ENCODE measurements around the gene BTBD9.
"Not testable (repeated sequence)": the region's sequence is repeated elsewhere in the genome, so short reads cannot be mapped to it uniquely, and the experiment has no call there.

BTBD9 gene

GRCh38 chr6:38477680-38478260 is 162.0 kb downstream of the BTBD9 start:
- no peak for DNase-seq

DNA sequence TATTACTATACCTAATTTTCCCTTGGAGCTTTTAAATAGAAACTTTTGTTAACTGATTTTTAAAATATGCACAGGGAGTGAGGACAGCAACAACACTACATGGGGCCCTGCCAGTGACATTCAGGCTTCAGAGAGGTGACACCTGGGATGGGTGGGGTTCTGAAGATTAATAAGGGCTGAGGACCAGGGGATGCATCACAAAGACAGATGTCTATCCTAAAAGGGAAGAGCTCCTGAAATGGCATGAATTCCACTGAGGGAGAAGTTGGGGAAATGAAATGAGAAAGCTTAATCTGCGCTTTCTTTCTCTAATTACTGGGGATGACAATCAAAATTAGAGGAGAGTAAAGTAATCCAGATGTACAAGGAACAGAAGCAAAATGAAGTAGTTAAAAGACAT is 162.8 kb downstream of the BTBD9 start:
- DNase-seq, result no peak

GRCh38 chr6:38476141-38476540 is 163.6 kb downstream of the BTBD9 start:
- peak; percentile 51 for DNase-seq

GRCh38 chr6:38470548-38470947 is 169.2 kb downstream of the BTBD9 start:
- DNase-seq, result no peak

GRCh38 chr6:38467566-38467965 is 172.2 kb downstream of the BTBD9 start:
- DNase-seq, result no peak

- DNase-seq, result peak; percentile 55
Measured at GRCh38 chr6:38460186-38460585, 179.5 kb downstream of the BTBD9 start.

DNA sequence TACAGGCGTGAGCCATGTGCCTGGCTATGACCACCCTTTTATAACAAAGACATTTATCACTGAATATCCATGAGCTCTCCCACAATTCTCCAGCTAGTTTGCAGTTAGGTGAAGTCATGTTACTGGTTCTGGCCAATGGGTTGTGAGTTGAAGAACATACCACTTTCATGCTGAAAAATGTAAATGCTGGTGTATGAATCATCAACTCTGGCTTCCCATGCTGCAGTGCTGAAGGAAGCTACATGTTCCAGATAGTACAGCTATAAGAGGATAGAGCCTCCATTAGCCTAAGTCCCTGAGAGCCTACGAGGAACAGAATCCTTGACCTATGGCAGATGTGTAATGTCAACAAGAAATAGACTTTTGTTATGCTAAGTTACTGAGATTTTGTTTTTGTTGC is 180.4 kb downstream of the BTBD9 start:
- peak; percentile 53 for DNase-seq

- DNase-seq, result no peak
Measured at GRCh38 chr6:38453861-38454260, 185.9 kb downstream of the BTBD9 start.

DNA sequence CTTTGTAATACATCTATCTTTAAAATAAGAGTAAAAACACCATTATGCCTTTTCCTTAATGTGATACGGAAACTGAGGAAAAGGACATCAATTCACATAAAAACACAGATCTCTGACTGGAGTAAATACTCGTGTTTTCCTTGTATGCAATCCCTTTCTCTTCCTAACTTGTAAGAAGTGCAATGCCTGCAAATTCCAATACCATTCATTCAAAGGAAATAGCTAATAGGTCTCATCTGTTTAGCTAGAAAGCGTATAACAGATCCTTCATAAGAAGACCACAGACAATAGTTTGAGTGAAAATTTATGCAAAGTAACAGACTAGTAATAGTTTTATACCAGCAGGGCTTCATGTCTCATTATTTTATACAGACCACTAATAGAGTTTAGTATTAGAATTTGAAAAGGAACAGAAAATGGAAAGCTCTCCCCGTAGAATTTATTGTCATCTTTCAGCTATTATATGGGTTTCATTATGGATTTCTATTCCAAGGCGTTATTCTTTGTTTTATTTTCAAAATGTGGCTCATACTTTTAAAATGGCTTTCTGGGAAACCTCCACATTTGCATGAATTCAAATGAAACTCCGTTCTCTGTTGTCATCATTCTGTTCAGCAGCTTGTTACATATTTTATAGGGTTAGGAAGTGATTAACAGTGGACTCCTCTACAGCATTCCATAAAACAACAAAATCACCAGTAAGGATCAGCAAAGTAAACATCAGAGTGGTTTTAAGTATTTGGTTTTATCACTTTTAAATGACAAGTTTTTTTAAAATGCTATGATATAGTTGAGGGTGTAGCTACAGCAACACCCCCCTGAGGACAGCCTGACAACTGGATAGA is 186.7 kb downstream of the BTBD9 start:
- DNase-seq, result no peak

GRCh38 chr6:38450717-38451116 is 189.0 kb downstream of the BTBD9 start:
- DNase-seq, result no peak

DNA sequence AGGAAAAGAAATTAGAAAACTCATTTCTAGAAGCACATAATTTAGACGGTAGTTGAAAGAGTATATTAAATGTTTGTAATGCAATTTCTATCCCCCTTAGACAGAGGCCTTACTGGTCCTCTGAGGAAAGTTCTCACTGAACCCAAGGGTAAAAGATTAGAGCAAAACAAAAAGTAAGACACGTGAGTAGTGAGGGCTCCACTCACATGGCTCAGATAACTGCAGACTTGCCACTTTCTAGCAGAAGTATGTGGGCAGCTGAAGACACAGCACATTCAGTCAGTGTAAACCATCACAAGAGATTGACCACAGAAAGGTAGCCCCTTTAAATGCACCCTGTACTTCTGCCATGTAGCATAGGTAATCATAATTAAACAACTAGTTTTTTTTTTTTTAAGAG is 193.8 kb downstream of the BTBD9 start:
- no peak for DNase-seq

DNA sequence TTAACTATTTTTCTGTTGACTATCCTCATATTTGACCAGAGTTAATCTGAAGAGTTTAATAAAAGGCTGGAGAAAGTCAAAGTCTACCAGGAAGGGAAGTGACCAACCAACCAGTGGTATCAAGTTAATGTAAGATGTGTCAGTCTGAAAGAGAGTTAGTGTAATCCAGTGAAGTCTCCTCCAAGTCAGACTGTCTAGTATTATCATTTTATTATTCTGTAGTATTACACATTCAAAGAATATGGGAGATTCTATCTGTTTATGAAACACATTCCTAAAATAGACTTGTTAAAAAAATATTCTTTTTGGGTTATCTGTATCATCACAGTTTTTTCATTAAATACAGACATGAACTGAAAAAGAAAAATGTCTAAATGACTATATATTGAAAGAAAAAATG is 194.4 kb downstream of the BTBD9 start:
- no peak for DNase-seq

DNA sequence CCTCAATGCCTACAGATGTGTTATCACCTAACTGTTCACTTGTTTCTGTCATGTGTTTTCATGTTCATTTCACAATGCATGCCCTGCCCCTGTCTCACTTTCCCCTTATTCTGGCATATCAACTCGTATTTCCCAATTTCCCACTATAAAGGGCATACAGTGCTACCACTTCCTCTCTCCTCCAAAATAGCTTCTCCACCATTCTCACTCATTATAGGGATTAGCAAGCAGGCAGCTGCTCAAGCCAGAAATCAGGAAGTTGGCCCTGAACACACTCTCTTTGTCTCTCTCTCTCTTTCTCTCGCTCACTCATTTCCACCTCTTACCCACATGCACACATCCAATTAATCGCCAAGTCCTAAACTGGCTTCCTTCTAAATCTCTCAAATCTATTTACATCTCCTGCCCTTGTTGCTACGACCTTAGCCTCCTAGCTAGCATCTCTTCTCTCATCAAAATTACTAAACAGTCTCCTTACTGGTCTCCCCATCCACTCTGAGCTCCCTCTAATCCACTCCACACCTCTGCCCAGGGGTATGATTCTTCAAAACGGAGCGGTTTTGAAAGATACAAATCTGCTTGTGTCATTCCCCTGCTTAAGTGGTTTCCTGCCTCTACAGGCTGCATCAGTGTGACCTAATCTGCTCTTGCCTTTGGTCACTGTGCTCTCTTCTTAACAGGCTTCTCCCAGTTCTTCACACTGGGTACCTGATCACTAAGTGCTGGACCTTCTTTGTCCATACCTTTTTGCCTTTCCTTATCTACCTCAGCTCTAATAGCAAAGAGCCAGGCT is 196.2 kb downstream of the BTBD9 start:
- no peak for DNase-seq

- DNase-seq, result no peak
Measured at GRCh38 chr6:38438097-38438496, 201.6 kb downstream of the BTBD9 start.

DNA sequence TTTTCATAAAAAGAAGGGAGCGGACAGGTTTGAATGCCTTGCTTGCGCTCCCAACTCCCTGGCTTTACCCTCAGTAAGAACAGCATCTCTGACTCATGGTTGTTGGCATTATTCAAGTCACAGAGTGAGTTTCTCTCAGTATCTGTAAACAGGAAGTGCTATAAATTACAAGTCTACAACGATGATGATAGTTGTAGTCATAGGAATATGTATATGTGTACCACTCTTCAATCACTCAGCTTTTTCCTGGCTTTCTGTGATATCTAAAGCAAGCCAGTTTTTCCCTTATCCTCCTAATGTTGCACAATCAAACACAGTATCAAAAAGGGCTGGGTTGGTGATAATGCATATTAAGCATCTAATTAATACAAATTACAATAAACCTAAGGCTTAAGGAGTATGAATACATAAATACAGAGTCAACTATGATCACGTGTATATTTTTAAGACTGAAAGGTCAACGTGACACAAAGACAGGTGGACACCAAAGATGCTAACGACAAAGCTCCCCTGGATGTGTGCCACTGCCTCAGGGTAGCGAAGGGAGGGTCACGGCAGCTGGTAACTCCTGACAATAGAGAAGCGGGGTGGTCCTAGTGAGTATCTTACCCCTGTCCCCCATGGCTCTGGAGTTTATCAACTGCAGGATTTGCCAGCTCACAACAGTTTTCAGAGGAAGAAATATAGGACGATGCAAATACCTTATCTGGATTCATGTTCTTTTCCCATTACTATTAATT is 202.8 kb downstream of the BTBD9 start:
- peak; percentile 94 for DNase-seq

- DNase-seq, result no peak
Measured at GRCh38 chr6:38435330-38435729, 204.4 kb downstream of the BTBD9 start.

DNA sequence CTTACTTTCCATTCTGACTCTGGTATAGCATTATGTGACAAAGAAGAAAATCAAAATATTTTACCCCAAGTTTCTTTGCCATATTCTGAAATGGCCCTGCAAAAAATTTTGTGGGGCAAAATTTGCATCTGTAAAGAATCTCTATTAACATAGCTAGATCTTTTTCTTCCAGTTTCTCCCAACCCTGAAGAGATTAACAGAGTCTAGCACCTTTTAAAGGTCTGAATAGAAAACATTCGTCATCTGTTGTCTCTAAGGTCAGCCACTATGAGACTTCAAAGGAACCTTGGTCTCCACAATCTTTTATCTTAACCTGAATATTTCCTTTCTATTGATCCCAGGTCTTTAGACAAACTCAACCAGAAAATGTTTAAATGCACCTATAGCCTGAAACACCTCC is 205.7 kb downstream of the BTBD9 start:
- DNase-seq, result no peak

GRCh38 chr6:38432479-38432878 is 207.2 kb downstream of the BTBD9 start:
- DNase-seq, result peak; percentile 56

DNA sequence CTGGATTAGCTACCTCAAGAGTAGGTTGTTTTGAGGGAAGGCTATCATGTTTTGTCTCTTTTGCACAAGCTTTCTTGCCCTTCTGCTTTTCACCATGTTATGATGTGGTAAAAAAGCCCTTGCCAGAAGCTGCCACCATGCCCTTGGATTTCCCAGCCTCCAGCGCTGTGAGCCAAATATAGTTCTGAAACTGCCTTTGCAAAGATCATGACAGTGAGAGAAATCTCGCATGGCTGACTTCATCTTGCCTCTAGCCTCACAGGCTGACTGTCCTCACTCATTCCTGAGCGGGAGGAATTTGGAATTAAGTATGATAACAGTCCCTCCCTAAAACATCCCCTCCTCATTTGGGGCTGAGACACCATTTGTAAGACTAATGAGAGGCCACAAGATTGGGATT is 207.7 kb downstream of the BTBD9 start:
- DNase-seq, result no peak

- no peak for DNase-seq
Measured at GRCh38 chr6:38429546-38429945, 210.2 kb downstream of the BTBD9 start.

- no peak for DNase-seq
Measured at GRCh38 chr6:38427492-38428210, 212.1 kb downstream of the BTBD9 start.

- not testable (repeated sequence) for DNase-seq
Measured at GRCh38 chr6:38425788-38426488, 213.8 kb downstream of the BTBD9 start.
